ENCODE measurements around the gene EGR4.
"Not testable (repeated sequence)": the region's sequence is repeated elsewhere in the genome, so short reads cannot be mapped to it uniquely, and the experiment has no call there.

Gene EGR4

DNA sequence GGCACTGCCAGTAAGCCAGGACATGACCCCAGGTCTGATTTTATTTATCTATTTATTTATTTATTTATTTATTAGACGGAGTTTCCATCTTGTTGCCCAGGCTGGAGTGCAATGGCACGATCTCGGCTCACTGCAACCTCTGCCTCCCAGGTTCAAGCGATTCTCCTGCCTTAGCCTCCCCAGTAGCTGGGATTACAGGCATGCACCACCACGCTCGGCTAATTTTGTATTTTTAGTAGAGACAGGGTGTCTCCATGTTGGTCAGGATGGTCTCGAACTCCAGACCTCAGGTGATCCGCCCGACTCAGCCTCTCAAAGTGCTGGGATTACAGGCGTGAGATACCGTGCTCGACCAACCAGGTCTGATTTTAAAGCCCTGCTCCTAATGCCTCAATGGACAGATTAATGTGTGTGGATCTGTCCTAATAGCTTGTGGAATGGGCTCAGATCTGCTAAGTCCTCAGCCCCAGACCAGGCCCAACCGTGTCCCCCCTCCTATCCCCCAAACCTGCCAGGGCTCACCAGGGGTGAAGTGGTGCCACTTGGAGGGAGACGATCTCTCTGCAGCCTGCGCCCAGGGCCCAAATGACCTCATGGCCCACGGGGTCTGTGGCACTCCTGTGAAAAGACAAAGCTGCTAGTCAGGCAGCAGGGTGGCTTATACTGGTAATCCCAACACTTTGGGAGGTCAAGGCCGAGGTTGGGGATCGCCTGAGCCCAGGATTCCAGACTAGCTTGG, 30.5 kb downstream of the EGR4 start:
- DNase-seq, result not testable (repeated sequence)

DNA sequence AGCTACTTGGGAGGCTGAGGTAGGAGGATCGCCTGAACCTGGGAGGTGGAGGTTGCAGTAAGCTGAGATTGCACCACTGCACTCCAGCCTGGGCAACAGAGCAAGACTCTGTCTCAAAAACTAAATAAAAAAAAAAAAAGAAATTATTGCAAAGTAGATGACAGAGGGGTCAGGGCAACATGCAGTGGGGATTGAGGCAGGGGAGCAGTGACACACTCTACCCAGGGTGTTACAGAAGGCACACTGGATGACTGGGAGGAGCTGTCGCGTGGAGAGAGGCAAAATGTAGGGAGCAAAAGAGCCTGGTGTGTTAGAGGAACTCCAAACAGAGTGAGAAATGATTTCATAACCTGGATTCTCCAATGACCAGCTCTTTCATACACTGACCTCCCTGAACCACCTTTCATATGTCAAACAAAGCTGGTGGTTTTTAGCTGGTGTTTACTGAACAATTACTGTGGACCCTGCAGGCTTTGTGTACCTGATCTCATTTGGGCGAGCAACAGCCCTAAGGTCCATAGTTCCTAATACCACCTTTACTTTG, 31.2 kb downstream of the EGR4 start:
- DNase-seq, result no peak

DNA sequence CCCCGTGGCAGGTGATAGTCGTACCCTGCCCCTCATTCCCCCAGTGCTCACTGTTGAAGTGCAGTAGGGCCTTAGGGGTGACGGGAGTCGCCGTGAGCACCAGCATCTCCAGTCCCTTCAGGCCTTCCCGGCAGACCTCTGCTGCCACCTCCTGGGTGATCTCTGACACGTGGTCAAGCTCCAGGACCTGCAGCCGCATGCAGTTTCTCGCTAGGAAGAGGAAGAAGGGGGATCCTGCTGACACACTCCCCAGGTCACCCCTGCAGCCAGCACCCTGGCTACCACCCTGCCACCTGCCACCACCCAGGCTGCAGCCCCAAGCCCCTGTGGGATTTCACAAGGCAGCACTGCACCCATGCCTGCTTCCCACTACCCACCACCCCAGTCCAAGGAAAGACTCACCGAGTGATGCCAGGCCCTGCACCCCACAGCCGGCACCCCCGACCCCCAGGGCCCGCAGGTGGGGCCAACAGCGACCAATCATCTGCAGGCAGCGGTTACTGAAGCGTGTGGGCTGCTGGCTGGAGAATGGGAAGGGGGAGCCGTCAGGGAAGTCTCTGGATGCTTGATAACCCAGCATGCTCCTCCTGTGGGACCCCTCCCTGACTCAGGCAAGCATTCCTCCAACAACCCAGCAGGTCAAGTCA, 32.9 kb downstream of the EGR4 start:
- DNase-seq, result no peak

DNA sequence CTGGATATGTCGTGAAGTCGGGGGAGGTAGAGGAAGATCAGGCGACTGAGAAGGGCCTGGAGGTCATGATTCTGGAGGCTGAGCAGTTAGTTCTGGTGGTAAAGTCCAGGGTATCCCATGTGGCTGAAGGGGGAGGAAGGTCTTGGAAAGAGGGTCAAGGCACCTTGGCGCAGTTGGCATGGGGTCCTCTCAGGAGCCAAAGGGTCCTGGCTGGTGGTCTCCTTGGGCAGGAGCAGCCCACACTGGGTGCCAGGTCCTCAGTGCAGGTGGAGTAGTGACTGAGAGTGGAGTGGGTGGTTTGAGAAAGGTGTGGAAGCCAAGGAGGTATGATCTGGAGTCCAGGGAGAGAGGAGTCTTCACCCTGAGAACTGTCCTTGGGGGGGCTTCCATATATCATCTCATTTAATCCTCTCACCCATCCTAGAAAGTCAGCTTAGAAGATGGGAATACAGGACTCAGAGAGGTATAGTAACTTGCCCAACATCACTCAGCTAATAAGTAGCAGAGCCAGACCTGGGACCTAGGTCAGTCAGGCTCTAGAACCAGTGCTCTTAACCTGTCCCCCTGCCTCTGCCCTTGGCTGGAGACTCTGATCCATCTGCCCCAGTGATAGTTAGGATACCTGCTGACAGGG, 33.5 kb downstream of the EGR4 start:
- DNase-seq, result no peak

DNA sequence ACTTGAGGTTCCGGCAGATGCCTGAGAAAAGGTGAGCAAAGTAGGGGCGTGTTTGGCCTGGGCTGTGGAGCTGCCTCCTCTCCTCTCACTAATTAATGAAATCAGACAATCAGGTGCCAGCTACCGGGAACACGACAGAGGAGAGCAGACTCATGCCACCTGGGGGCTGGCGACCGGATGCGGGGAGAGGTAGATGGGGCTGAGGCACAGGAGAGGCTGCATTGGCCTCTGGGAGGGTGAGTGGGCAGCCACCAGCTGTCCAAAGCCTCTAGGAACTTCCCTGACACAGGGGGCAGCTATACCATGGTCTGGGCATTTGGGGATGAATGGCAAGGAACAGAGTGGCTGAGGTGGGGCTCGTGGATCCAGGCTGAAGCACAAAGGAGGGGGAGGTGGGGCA, 34.1 kb downstream of the EGR4 start:
- no peak for DNase-seq

DNA sequence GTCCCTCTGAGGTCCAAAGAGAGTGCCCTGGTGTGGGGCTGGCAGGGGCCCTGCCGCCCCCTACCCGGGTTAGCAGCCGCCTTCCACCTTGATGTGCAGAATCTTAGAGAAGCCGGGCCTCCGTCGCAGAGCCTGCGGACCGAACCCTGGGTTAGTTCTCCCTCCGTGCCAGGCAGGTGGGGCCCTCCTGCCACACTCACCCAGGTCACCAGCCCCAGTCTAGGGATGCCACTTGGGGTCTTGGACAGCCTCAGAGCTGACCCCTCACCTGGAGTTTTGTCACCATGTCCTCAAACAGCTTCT, 34.5 kb downstream of the EGR4 start:
- no peak for DNase-seq

DNA sequence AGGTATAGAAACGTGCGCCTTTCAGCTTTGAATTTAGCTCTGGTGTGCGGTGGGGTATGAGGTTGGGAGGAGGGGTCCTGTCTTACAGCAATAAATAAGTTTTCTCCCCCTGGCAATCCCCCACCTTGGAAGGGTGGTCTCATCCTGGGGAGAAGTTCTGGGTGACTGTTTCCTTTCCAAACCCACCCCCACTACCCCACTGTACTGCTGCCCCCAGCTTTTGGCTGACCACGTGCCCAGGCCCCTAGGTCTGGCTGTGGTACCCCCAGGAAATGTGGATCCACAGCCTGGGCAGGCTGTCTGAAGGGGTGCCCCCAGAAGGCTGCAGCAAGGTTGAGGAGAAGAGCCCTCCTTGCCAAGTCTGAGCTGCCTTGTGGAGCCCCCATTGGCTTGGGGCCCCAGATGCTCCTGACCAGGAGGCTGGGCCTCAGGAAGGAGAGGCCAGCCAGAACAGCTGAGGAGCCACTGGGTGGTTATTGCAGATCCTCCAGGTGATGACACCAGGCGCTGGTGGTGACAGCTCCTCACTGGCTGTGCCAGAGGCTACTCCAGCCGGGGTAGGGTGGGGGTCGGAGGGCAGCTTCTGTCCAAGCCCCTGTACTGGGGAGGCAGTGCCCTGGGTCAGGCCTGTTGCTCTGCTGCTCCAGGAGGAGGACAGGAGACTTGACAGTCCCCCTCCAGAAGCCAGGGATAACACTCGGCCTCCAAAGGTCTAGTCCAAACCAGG, 35.0 kb downstream of the EGR4 start:
- no peak for DNase-seq

DNA sequence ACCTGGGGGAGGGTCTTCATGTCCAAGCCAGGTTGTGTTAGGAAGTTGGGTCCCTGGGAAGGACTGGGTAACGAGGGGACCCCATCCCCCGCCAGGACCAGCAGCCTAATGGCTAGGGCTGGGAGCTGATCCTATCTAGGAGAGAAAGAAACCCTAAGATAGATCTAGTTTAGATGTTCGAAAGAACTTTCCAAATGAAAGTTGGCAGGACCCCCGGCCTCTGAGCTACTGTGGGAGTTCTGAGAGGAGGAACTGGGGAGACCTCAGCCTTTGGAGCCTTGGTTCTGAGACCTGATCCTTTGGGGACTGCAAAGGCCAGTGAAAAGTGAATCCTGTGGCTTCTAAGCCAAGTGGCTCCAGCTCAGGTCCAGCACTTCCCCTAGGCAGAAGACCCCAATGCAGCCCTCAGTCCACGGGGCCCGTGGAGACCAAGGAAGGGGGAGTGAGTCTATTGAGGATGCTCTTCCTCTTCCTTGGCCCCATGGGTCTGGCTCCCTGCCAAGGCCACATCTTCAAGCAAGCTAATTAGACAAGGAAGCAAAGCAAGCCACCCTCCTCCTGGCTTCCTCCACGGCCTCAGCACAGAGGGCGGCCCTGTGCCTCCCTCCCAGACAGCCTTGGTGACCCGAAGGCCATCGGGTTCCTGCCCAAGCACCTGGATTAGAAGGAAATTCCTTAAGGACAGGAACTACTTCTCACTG, 35.8 kb downstream of the EGR4 start:
- DNase-seq, result no peak

DNA sequence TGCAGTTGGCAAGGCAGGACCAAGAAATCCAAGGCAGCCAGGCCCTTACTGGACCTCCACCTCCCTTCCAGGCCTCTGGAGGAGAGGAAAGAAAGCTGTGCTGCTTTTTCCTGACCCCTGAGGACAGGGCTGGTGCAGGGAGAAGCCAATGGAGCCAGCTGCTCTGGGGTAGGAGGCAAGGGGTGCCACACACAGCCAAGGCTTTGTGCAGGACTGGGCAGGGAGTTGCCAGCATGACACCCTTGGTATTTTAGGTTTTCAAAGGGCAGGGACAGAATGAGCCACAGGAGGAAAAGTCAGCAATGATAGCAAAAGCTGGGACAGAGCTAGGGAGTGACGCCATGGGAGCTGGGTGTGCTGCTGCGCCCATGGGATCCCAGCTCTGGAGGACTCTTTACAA, 36.3 kb downstream of the EGR4 start:
- DNase-seq, result no peak

DNA sequence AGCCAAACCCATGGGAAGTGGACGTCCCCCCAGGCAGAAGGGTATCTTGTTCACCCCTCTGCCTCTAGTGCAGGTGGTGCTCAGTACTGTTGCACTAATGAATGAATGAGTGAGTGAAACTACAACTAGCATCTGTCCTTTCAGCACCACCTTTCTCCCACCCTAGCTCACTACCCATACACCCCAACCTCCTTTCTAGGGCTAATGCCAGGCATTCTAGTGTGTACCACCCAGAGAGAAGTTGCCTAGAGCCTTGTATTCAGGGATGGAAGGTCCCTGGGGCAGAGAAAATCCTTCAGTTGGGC, 36.8 kb downstream of the EGR4 start:
- DNase-seq, result no peak

DNA sequence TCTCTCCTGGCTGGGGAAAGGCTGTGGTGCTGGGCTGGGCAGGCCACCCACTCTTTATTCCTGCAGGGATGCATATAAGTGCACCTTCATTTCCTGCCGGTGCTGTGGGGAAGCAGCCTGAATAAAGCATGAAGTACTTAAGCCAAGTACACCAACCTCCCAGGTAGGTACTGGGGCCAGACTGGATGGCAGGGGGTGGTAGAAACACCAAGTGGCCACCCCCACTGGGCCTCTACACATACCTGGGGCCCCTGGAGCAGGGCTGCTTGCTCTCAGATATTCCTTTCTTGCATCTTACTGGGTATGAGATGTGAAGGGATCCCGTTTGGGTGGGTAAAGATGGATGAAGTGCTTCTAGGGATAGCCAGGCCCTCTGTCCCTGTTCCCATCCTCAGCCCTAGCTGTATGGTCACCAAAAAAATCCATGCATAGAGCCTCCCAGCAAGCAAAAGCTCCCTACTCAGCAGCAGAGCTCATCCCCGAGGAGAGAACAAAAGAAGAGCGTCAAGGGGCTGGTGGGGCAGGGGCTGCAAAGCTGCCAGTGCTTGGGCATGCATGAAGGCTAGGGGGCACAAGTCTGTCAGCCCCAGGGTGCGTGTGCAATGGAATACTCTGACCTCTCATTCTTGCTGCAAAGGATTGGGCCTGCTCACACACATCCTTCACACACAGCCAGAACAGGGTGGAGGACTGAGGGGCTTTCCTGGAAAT, 37.3 kb downstream of the EGR4 start:
- DNase-seq, result no peak

DNA sequence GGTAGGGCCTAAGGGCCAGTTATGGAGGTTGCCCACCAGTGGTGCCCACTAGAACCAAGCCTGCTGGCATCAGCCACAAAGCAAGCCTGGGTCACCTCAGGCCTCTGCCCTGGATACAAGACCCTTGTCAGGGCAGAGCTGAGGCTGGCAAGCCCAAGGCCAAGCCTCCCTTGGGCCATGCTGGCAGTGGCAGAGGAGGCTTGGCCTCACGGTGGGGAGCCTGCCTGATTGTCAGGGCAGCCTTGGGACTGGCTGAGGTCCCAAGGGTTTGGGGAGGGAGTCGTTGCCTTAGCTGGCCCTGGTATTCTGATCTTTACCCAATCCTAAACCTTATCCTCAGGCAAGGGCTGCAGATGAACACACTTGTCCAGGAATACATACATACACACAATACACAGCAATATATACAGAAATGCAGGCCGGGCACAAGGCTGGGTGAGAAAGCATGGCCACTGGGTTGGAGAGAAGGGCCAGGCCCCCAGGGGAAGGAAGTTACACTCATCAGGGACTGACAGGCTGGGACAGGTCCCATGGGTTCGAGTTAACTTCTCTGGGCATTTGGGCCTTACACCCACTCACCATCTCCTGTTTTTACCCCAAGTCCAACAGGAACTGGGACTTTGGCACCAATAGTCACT, 38.2 kb downstream of the EGR4 start:
- no peak for DNase-seq

DNA sequence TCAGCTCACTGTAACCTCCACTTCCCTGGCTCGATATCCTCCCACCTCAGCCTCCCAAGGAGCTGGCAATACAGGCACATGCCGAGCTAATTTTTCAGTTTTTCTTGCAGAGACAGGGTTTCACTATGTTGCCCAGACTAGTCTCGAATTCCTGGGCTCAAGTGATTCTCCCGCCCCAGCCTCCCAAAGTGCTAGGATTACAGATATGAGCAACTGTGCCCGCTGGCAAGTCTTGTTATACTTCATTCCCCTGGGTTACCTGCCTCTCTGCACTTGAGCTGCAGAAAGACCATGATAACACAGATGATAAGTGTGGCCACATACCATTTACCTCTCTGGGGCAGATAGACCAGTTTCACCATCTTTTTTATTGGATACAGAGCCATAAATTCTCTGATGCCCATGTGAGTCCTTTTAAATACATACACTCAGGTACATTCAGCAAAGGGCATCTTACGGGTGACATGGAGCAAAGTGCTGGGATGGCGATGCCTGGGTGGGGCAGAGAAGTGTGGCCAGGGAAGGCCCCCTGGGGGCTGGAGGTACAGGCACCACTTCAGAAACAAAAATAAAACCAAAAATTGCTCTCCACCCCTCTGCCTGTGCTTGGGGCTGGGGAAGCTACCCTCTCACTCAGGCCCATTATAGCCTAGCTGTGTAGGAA, 38.9 kb downstream of the EGR4 start:
- no peak for DNase-seq

DNA sequence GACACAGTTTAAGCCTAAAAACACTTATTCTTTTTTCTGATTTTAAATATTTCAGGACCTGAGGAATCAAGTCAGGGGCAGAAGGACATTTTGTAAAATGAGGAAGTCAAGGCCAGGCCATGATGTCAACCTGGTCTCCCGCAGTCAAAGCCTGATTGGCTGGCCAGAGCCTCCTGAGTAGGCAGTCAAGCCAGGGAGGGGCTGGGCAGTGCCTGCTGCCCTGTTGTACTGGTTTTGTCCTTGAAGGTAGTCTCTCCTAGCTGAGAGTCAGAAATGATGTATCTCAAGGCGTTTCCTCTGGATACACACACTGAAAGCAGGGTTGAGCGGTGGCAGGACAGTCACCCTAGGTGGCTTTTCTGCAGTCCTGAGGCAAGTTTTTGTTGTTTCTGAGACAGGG, 39.4 kb downstream of the EGR4 start:
- no peak for DNase-seq

DNA sequence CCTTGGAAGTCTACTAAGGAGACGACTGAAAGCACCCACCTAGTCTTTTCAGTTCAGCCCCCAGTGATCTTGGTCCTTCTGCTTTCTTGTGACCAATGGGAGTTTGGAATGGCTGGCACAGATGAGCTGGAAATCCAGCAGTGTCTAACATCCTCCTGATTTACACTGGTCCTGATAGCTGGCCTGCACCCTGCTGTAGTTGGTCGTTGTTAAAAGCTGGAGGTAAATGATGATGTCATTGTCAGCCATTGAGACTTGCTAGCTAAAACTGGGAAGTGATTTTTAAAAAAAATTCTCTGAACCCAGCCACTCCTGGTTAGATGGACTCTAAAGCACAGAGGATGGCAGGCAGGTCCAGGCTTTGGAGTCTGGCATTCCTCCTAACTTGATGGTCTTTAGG, 39.9 kb downstream of the EGR4 start:
- DNase-seq, result no peak

DNA sequence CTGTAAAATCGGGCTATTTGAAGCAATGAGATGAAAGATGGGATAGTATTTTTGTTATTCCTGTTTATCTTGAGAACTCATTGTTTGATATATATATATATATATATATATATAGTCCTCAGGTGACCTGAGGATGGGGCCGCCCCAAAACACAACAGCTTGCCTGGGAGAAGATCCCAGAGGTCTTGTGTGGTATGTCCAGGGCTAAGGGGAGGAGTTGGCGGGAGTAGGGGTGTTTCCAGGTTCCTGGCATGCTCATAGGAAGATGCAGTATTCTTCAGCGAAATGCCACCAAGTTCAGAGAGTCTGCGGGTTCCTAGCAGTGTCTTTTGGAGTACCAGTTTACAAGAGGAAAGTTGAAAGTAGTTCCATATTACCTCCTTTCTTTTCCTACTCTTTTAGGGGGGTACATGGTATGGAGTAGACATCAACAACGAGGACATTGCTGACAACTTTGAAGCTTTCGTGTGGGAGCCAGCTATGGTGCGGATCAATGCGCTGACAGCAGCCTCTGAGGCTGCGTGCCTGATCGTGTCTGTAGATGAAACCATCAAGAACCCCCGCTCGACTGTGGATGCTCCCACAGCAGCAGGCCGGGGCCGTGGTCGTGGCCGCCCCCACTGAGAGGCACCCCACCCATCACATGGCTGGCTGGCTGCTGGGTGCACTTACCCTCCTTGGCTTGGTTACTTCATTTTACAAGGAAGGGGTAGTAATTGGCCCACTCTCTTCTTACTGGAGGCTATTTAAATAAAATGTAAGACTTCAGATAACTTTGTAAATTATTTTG, 40.9 kb downstream of the EGR4 start:
- DNase-seq, result no peak

DNA sequence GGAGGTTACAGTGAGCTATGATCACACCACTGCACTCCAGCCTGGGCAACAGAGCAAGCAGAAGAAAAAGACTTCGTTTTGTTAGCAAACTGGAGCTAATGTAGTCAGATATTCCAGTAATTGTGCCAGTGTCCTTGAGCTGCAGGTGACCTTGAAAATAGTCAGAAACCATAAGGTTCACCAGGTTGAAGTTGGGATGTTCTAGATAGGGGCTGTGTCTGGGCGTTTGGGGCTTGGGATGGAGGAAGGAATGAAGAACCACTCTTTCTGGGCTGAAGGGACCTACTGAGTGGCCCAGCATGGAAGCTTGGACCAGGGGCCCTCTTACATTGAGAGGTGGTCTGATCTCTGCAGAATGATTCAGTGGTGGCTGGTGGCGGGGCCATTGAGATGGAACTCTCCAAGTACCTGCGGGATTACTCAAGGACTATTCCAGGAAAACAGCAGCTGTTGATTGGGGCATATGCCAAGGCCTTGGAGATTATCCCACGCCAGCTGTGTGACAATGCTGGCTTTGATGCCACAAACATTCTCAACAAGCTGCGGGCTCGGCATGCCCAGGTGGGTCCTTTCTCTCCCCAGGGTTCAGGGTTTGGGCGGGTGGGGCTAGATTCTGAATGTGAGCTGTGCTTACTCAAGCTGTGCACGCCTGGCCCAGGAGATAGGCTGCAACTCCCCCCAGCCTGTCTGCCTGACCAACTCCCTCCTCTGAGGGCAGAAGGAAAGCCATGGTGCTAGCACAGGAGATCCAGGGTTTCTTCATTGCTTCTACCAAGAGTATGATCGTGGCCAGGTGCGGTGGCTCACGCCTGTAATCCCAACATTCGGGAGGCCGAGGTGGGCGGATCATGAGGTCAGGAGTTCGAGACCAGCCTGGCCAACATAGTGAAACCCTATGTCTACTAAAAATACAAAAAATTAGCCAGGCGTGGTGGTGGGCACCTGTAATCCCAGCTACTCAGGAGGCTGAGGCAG, 42.2 kb downstream of the EGR4 start:
- DNase-seq, result no peak

DNA sequence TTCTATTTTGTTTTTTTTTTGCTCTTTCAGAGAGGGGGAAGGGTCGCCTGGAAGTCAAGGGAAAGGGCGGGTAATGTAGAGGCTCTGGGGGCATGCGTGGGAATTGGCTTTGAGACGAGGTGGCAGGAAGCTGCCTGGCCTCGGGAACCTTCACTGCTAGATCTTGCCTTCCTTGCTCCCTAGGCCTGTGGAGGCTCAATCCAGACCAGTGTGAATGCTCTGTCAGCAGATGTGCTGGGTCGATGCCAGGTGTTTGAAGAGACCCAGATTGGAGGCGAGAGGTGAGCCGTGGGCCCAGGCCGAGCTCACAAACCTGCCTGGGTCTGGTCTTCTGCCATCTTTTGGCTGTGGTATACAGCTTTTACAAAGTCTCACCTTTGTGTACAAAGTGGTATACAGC, 43.7 kb downstream of the EGR4 start:
- no peak for DNase-seq

DNA sequence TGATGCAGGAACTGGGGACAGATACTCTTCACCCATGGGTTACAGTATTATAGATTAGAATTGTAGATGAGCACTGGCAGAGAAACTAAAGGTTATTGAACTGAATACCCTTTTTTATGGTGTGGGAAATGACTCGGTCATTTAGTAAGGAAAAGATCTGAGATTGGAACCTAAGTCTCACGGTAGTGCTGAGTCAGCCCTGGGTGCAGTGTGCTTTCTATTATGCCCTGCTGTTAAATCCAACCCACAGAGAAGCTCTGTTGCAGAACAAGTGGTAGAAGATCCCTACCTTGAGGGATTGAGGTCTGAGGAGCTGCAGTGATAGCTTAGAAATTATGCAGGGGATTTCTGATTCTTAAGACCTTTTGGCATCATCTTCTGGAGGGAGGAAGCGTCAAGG, 46.5 kb downstream of the EGR4 start:
- DNase-seq, result no peak
